Fibroblast of villous mesenchyme (primary cell): ENCODE results near the gene C1QTNF1. TPM values are rescaled to one million over a fixed set of nuclear protein-coding genes. Genes with fewer than 3 reads are reported as not detected.

Experiments used
- DNase-seq: peaks from one replicate; pipeline ENCODE4 v3.0.0-alpha.2; 2010; ENCODE audit warnings: low read depth
- H3K4me3 ChIP-seq: 2 replicates; pipeline ENCODE4 v1.5.1; 2011; ENCODE audit warnings: low read depth, mild to moderate bottlenecking, low read length
- total RNA-seq: library from RNA; depleted of rRNA; stranded (reverse); fragments of >200 nt; gene quantifications from 2 replicates; pipeline ENCODE4 v1.2.3, GENCODE V29; 2012
- TF ChIP-seq, protein P1 (sequence below): IDR thresholded peaks from 2 replicates; pipeline ENCODE4 v1.5.1; 2012; ENCODE audit warnings: low read depth, mild to moderate bottlenecking, low read length; ENCODE audit not compliant: insufficient read depth

Gene C1QTNF1
- total RNA-seq, 1 donor, result 63.5 TPM

DNA sequence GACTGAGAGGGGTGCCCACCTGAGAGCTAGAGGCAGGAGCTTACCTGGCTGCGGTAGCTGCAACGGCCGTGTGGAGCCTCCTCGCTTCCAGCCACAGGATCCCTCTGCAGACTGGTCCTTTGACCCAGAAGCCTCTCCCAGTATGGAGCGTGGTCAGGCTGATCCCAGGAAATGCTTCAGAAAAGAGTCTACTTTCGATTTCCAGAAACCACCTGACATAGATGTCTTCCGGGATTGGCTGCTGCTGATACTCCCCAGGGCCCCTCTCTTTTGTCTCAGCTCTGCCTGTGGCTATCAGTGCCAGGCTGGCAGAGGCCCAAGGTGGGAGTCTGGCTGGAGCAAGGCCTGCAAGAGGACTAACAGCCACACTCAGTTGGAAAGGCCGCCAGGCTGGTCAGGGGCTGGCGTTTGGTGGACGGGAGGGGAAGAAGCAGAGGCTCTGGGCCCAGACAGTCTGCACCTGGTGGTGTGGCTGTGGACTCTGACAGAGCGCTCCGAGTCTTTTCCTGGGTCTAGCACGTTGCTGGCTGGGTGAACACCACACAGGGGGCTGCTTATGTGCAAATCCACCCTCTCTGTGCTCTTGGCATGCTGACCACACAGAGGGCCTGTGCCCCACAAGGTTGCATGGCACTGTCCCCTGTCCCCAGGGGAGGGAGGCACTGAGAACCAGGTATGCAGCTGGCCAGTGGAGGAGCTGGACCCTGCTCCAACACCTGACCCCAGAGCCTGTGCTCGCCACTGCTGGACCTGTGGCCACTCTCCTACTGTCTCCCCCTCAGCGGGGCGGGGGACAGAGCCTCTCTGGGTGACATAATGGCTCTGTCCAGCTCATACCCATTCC, 44.0 kb upstream of the C1QTNF1 start, which contains the start of gene LGALS3BP:
LGALS3BP (minus strand) TSS at position 144 of the 844 bp plus-strand sequence. CDS start 2,732 bp downstream, outside the sequence.
- TF ChIP-seq, protein P1, sequence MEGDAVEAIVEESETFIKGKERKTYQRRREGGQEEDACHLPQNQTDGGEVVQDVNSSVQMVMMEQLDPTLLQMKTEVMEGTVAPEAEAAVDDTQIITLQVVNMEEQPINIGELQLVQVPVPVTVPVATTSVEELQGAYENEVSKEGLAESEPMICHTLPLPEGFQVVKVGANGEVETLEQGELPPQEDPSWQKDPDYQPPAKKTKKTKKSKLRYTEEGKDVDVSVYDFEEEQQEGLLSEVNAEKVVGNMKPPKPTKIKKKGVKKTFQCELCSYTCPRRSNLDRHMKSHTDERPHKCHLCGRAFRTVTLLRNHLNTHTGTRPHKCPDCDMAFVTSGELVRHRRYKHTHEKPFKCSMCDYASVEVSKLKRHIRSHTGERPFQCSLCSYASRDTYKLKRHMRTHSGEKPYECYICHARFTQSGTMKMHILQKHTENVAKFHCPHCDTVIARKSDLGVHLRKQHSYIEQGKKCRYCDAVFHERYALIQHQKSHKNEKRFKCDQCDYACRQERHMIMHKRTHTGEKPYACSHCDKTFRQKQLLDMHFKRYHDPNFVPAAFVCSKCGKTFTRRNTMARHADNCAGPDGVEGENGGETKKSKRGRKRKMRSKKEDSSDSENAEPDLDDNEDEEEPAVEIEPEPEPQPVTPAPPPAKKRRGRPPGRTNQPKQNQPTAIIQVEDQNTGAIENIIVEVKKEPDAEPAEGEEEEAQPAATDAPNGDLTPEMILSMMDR, result no peak
- H3K4me3 ChIP-seq, result peak within 1 kb of the TSS; percentile 65
- DNase-seq, result peak; percentile 94

DNA sequence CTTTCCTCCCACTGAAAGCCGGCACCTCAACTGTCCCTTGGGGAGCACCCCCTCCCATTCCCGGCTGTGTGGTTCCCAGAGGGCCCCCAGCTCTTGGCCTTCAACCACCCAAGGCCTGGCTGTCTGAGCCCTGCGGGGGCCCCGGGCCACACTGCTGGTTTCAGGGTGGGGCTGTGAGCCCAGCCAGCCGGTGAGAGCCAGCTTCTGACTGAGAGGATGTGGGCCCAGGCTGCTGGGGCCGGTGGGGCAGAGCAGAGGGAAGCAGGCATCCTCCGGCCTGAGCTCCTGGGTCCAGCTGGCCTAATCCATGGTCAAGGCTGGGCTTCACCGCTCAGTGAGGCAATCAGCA, 43.4 kb upstream of the C1QTNF1 start:
- no peak for DNase-seq
- TF ChIP-seq, protein P1, result no peak
- H3K4me3 ChIP-seq, result no peak overlapping the region

DNA sequence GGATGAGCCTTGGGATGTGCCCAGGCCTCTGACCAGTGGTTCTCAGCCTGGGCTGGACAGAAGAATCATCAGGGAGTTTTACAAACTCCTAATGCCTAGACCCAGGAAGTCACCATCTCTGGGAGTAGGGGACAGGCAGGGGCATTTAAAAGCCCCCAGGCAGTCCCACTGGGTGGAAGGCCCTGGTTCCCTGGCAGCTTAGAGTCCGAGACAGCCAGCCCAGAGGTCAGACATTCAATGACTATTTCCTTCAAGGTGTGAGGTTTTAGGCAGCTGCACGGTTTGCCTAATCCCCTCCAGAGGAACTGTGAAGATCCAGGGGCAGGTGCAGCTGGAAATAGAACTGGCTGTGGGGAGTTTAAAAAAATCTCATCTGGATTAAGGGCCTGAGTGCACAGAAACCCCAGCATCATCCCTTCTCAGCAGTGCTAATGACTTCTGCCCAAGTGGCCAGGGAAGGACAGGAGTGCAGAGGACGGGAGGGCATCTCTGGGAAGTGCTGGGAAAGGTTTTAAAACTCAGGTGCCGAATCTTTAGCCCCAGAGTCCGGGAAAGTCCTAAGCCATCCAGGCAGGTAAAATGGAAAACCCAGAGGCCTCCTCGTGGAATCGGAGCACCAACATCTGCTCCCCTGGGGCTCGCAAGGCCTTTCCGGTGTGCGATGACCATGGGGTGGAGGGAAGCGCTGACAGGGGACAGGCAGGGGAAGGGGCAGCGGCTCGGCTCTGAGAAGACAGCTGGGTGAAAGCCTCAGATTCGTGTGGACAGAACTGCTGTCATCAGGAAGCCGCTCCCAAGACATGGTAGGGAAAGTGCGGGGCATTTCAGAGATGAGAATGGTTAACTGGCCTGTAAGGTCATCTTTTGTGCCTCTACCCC, 42.7 kb upstream of the C1QTNF1 start:
- H3K4me3 ChIP-seq, result no peak overlapping the region
- TF ChIP-seq, protein P1, result no peak
- no peak for DNase-seq

DNA sequence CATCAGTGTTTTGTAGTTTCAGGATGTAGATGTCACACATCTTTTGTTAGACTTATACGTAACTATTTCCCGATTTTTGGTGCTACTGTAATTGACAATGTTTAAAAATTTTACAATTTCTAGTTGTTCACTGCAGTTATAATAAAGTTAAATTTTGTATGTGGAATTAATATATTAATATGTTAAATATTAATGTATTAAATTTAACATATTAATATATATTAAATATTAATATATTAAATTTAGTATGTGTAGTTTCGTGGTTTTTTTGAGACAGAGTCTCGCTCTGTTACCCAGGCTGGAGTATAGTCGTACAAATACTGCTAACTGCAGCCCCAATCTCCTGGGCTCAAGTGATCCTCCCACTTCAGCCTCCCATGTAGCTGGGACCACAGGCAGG, 38.6 kb upstream of the C1QTNF1 start:
- H3K4me3 ChIP-seq, result no peak overlapping the region
- DNase-seq, result no peak
- TF ChIP-seq, protein P1, result no peak

DNA sequence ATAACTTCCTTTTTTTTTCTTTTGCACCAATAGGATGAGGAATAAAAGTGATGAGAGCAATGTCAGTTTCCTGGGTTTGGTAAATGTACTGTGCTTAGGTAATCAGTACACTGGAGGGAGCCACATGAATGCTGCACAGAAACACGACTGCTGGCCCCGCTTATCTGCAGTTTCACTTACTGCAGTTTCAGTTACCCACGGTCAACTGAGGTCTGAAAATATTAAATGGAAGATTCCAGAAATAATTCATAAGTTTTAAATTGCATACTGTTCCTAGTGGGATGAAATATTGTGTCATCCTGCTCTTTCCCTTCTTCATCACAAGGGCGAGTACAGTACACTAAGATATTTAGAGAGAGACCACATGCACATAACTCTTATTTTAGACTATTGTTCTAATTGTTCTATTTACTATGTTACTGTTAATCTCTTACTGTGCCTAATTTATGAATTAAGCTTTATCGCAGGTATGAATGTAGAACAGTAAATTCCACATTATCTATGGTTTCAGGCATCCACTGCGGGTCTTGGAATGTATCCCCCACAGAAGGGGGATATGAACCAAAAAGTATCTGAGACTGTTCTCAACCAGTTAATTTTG, 37.8 kb upstream of the C1QTNF1 start:
- peak overlapping the region; percentile 52 for H3K4me3 ChIP-seq
- TF ChIP-seq, protein P1, result peak; percentile 50
- peak; percentile 76 for DNase-seq

DNA sequence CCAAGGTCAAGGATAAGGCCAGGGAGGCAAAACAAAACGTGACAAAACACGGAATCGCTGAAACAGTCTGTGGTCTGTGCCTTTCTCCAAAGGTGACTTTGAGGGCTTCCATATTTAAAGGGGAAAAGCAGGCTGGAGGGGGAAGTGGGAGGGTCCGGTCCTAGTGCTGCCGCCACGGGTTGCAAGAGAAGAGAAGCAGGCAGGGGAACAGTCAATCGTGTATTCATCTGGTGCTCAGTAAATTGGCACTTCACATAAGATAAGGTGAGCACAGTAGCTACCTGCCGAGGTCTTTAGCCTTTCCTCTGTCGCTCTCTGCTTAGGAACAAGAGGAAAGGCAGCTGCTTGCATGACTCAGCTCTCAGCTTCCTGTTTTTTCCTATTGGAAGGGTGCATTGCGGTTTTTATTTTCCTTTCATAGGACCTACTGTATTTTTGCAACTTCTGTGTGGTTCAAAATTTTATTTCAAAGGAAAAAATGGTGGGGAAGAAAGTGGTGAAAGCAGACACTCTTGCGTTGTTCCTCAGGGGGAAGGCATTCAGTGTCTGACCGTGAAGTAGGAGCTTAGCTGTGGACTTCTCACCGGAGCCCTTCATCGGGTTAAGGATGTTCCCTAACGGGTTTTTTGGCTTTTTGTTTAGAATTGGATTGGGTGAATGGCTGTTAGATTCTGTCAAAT, 37.2 kb upstream of the C1QTNF1 start:
- peak; percentile 80 for DNase-seq
- H3K4me3 ChIP-seq, result peak overlapping the region; percentile 52
- TF ChIP-seq, protein P1, result no peak
